A549 (cell line): ENCODE data around the gene CCNYL1.

Source experiments
- POLR2A ChIP-seq: IDR thresholded peaks from 2 replicates; pipeline ENCODE4 v1.6.1; 2012; ENCODE audit warnings: mild to moderate bottlenecking, low read length
- REST ChIP-seq: fragments of 200-600 bp; sonication (generic); IDR thresholded peaks from 2 replicates; pipeline ENCODE4 v1.6.1; 2016; ENCODE audit warnings: antibody characterized with exemption, mild to moderate bottlenecking, moderate library complexity
- TF ChIP-seq, protein P1 (sequence below): fragments of >200 bp; sonication (Bioruptor Twin); formaldehyde crosslinking; IDR thresholded peaks from 3 replicates; pipeline ENCODE4 v1.5.1; 2016

DNA sequence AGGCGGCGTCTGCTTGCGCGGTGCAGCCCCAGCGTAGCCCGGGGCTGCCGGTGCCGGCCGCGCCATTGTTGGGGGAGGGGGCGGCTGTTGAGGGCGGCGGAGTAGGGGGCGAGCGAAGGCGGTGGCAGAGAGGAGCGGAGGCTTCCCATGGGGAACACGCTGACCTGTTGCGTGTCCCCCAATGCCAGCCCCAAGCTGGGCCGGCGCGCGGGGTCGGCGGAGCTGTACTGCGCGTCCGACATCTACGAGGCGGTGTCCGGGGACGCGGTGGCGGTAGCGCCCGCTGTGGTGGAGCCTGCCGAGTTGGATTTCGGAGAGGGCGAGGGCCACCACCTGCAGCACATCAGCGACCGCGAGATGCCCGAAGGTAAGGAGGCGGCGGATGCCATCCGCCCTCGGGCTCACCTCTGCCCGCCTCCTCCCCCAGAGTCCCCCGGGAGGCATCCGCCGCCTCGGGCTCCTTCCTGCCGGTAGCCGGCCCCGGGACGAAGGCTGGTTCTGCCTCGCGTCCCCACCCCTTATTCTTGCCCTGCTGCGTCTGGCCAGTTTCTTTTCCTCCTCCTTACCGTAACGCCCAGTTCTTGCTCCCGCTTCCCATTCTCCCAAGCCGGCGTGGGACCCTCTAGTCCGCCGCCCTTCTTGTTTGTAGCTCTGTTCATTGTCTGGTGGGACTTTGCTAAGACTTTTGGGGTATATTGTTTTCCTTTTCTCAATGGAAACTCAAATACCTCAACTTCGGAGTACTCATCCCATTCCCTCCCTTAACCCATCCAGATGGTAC is 500 bp downstream of the CCNYL1 start:
- TF ChIP-seq POLR2A (no peak), REST (no peak)
- TF ChIP-seq, protein P1, sequence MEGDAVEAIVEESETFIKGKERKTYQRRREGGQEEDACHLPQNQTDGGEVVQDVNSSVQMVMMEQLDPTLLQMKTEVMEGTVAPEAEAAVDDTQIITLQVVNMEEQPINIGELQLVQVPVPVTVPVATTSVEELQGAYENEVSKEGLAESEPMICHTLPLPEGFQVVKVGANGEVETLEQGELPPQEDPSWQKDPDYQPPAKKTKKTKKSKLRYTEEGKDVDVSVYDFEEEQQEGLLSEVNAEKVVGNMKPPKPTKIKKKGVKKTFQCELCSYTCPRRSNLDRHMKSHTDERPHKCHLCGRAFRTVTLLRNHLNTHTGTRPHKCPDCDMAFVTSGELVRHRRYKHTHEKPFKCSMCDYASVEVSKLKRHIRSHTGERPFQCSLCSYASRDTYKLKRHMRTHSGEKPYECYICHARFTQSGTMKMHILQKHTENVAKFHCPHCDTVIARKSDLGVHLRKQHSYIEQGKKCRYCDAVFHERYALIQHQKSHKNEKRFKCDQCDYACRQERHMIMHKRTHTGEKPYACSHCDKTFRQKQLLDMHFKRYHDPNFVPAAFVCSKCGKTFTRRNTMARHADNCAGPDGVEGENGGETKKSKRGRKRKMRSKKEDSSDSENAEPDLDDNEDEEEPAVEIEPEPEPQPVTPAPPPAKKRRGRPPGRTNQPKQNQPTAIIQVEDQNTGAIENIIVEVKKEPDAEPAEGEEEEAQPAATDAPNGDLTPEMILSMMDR = no peak
